Prostate gland (tissue), 2 donors: Measurements from ENCODE around the gene TNFRSF11A. TPM values are rescaled to one million over a fixed set of nuclear protein-coding genes. Genes with fewer than 3 reads are reported as not detected.

Source experiments
- DNase-seq: peaks from one replicate; pipeline ENCODE4 v3.0.0-alpha.2; 2019; ENCODE audit warnings: low spot score
- H3K27ac ChIP-seq, 2 donors: fragments of 200-600 bp; sonication (generic); 2 replicates each; pipeline ENCODE4 v1.5.1; 2017 to 2019
- H3K27me3 ChIP-seq: fragments of 200-600 bp; sonication (generic); replicated peaks from 2 replicates; pipeline ENCODE4 v1.5.1; 2019; ENCODE audit not compliant: insufficient read depth
- H3K36me3 ChIP-seq, 2 donors: fragments of 200-600 bp; sonication (generic); 1 replicate in 1 of 2; 2 replicates in 1 of 2; pipeline versions ENCODE4 v1.5.1 to v1.8.1; 2017 to 2019
- H3K4me1 ChIP-seq: fragments of 200-600 bp; sonication (generic); replicated peaks from 2 replicates; pipeline ENCODE4 v1.5.1; 2019
- H3K4me3 ChIP-seq, 2 donors: fragments of 200-600 bp; sonication (generic); 2 replicates each; pipeline ENCODE4 v1.5.1; 2017 to 2019
- H3K9me3 ChIP-seq: fragments of 200-600 bp; sonication (generic); 2 replicates; pipeline ENCODE4 v1.5.1; 2017
- CTCF ChIP-seq, 4 experiments: fragments of 200-600 bp in 2 of 4; fragments of 450-650 bp in 2 of 4; sonication (generic) in 2 of 4; IDR thresholded peaks; 1 replicate in 3 of 4; 2 replicates in 1 of 4; pipeline ENCODE4 v1.5.1; 2016 to 2019; ENCODE audit warnings: antibody characterized with exemption in 4 of 4, mild to moderate bottlenecking in 2 of 4, moderate library complexity in 2 of 4
- POLR2A ChIP-seq: fragments of 450-650 bp; IDR thresholded peaks from one replicate; pipeline ENCODE4 v1.6.1; 2016; ENCODE audit warnings: antibody characterized with exemption, mild to moderate bottlenecking
- POLR2AphosphoS5 ChIP-seq: sonication (generic); formaldehyde crosslinking; IDR thresholded peaks from one replicate; pipeline ENCODE4 v1.6.1; 2017; ENCODE audit warnings: antibody characterized with exemption
- WGBS: methylation state at CpG from one replicate; pipeline ENCODE4 v1.1.5; 2018; 5-methylcytosine and 5-hydroxymethylcytosine counted together
- intact Hi-C: fragments of 100-400 bp; cut with DNase I; formaldehyde crosslinking; loops from one replicate; pipeline ENCODE4 v1.14.2; 2022
- total RNA-seq, 2 donors: library from RNA; depleted of rRNA; stranded (reverse); fragments of >200 nt; gene quantifications; one replicate each; pipeline ENCODE4 v1.1.0, GENCODE V29; 2016

TNFRSF11A gene
- total RNA-seq, 2 donors from 2014 or later: 6.1 to 10.2 TPM

- Histone ChIP-seq H3K27ac (no peak overlapping the region), H3K9me3 (no peaks in the 10 kb centered on the region), H3K4me3 (no peak overlapping the region), H3K36me3 (no peaks in the 10 kb centered on the region), H3K27me3 (no peaks in the 10 kb centered on the region), H3K4me1 (no peaks in the 10 kb centered on the region)
- TF ChIP-seq CTCF (IDR thresholded peaks at IDR 0.05) (no peak), POLR2AphosphoS5 (no peak), POLR2A (no peak)
- 68% methylated on average over 2 of the region's 2 CpGs for WGBS
- intact Hi-C loops: no loop called here
- DNase-seq: no peak
Measured at GRCh38 chr18:62360805-62361204, 35.7 kb downstream of the TNFRSF11A start.

GRCh38 chr18:62361288-62361687, 36.2 kb downstream of the TNFRSF11A start:
- Histone ChIP-seq H3K36me3 (no peaks in the 10 kb centered on the region), H3K27ac (no peak overlapping the region), H3K4me1 (no peaks in the 10 kb centered on the region), H3K4me3 (no peak overlapping the region), H3K9me3 (no peaks in the 10 kb centered on the region), H3K27me3 (no peaks in the 10 kb centered on the region)
- intact Hi-C loops: no loop called here
- DNase-seq: no peak
- TF ChIP-seq POLR2A (no peak), POLR2AphosphoS5 (no peak), CTCF (IDR thresholded peaks at IDR 0.05) (no peak)
- 91% methylated on average over 7 of the region's 7 CpGs for WGBS

- 81% methylated on average over 5 of the region's 5 CpGs for WGBS
- intact Hi-C loops: no loop called here
- H3K27ac ChIP-seq: no peak overlapping the region
- H3K4me1 ChIP-seq: no peaks in the 10 kb centered on the region
- H3K4me3 ChIP-seq: no peak overlapping the region
- H3K27me3 ChIP-seq: no peaks in the 10 kb centered on the region
- no peaks in the 10 kb centered on the region for H3K36me3 ChIP-seq
- H3K9me3 ChIP-seq: no peaks in the 10 kb centered on the region
- no peak for DNase-seq
- TF ChIP-seq POLR2A: no peak
- no peak for TF ChIP-seq POLR2AphosphoS5
- no peak for TF ChIP-seq CTCF (IDR thresholded peaks at IDR 0.05)
Measured at GRCh38 chr18:62364558-62364957, 39.4 kb downstream of the TNFRSF11A start.

- Histone ChIP-seq H3K4me3 (no peak overlapping the region), H3K27ac (no peak overlapping the region), H3K27me3 (no peaks in the 10 kb centered on the region), H3K4me1 (no peaks in the 10 kb centered on the region), H3K9me3 (no peaks in the 10 kb centered on the region), H3K36me3 (no peaks in the 10 kb centered on the region)
- DNase-seq: no peak
- WGBS: 24% methylated on average over 2 of the region's 2 CpGs
- intact Hi-C loops: no loop called here
- no peak for TF ChIP-seq POLR2AphosphoS5
- TF ChIP-seq POLR2A: no peak
Measured at GRCh38 chr18:62365420-62365819, 40.3 kb downstream of the TNFRSF11A start.

GRCh38 chr18:62366992-62367391, 41.9 kb downstream of the TNFRSF11A start:
- intact Hi-C loops: no loop called here
- 95% methylated on average over 6 of the region's 6 CpGs for WGBS
- Histone ChIP-seq H3K4me3 (no peak overlapping the region), H3K36me3 (no peaks in the 10 kb centered on the region), H3K4me1 (no peaks in the 10 kb centered on the region), H3K9me3 (no peaks in the 10 kb centered on the region), H3K27me3 (no peaks in the 10 kb centered on the region), H3K27ac (no peak overlapping the region)
- TF ChIP-seq POLR2AphosphoS5: no peak
- TF ChIP-seq POLR2A: no peak
- TF ChIP-seq CTCF (IDR thresholded peaks at IDR 0.05): no peak
- DNase-seq: no peak
